ENCODE measurements around the gene RAB31. TPM values are rescaled to one million over a fixed set of nuclear protein-coding genes. Genes with fewer than 3 reads are reported as not detected.
A peak's percentile ranks its signal among the peaks of the same experiment; 100 is the strongest.

RAB31 gene
- total RNA-seq, 2 donors from 2014 or later, result 7.7 to 86.9 TPM

GRCh38 chr18:9802175-9803062, 94.3 kb downstream of the RAB31 start:
- no peak for DNase-seq (ENCODE audit: low spot score)
- Histone ChIP-seq H3K27me3 (replicated peaks; ENCODE audit: insufficient read depth) (no peaks in the 10 kb centered on the region), H3K36me3 (no peaks in the 10 kb centered on the region), H3K4me3 (no peak overlapping the region), H3K27ac (no peak overlapping the region), H3K4me1 (replicated peaks) (peaks cover 7% of the 10 kb centered on the region), H3K9me3 (no peaks in the 10 kb centered on the region)
- 92% methylated on average over 4 of the region's 4 CpGs for WGBS
- TF ChIP-seq POLR2A (IDR thresholded peaks at IDR 0.05) (no peak), POLR2AphosphoS5 (IDR thresholded peaks at IDR 0.05) (no peak)
- TF ChIP-seq, protein P1, sequence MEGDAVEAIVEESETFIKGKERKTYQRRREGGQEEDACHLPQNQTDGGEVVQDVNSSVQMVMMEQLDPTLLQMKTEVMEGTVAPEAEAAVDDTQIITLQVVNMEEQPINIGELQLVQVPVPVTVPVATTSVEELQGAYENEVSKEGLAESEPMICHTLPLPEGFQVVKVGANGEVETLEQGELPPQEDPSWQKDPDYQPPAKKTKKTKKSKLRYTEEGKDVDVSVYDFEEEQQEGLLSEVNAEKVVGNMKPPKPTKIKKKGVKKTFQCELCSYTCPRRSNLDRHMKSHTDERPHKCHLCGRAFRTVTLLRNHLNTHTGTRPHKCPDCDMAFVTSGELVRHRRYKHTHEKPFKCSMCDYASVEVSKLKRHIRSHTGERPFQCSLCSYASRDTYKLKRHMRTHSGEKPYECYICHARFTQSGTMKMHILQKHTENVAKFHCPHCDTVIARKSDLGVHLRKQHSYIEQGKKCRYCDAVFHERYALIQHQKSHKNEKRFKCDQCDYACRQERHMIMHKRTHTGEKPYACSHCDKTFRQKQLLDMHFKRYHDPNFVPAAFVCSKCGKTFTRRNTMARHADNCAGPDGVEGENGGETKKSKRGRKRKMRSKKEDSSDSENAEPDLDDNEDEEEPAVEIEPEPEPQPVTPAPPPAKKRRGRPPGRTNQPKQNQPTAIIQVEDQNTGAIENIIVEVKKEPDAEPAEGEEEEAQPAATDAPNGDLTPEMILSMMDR (IDR thresholded peaks at IDR 0.05), result no peak
- intact Hi-C loops (cut with DNase I), result loop anchor here (10.0 kb wide), 1 partner anchor 722 kb away; the partner anchor contains the start of gene NAPG

- no peak overlapping the region for H3K4me3 ChIP-seq
- WGBS, result 81% methylated on average over 6 of the region's 6 CpGs
- TF ChIP-seq, protein P1 (IDR thresholded peaks at IDR 0.05), result no peak
- no peak for TF ChIP-seq POLR2A (IDR thresholded peaks at IDR 0.05)
- TF ChIP-seq POLR2AphosphoS5 (IDR thresholded peaks at IDR 0.05), result no peak
- peaks cover 7% of the 10 kb centered on the region for H3K4me1 ChIP-seq (replicated peaks)
- H3K27me3 ChIP-seq (replicated peaks; ENCODE audit: insufficient read depth), result no peaks in the 10 kb centered on the region
- H3K36me3 ChIP-seq, result no peaks in the 10 kb centered on the region
- no peak for DNase-seq (ENCODE audit: low spot score)
- intact Hi-C loops (cut with DNase I), result loop anchor here (10.0 kb wide), 1 partner anchor 722 kb away; the partner anchor contains the start of gene NAPG
- peak overlapping the region in 1 of 2 donors; percentile 38 for H3K27ac ChIP-seq
- H3K9me3 ChIP-seq, result no peaks in the 10 kb centered on the region
Observed at GRCh38 chr18:9803063-9803697, 95.1 kb downstream of the RAB31 start.

GRCh38 chr18:9803698-9804516, 95.8 kb downstream of the RAB31 start:
- Histone ChIP-seq H3K27me3 (replicated peaks; ENCODE audit: insufficient read depth) (no peaks in the 10 kb centered on the region), H3K4me1 (replicated peaks) (peaks cover 12% of the 10 kb centered on the region), H3K4me3 (no peak overlapping the region), H3K27ac (peak overlapping the region; percentile 38 to 49), H3K36me3 (no peaks in the 10 kb centered on the region), H3K9me3 (no peaks in the 10 kb centered on the region)
- DNase-seq (ENCODE audit: low spot score), result peak; percentile 65
- TF ChIP-seq POLR2A (IDR thresholded peaks at IDR 0.05), result no peak
- peak; percentile 46 for TF ChIP-seq POLR2AphosphoS5 (IDR thresholded peaks at IDR 0.05)
- TF ChIP-seq, protein P1 (IDR thresholded peaks at IDR 0.05), result no peak
- intact Hi-C loops (cut with DNase I), result loop anchor here (10.0 kb wide), 1 partner anchor 721 kb away; the partner anchor contains the start of gene NAPG
- WGBS, result 35% methylated on average over 18 of the region's 19 CpGs

- intact Hi-C loops (cut with DNase I), result loop anchor here (5.0 to 10.0 kb wide), 2 partner anchors 53 to 720 kb away; partner anchors contain the start of gene NAPG
- peak; percentile 44 for DNase-seq (ENCODE audit: low spot score)
- Histone ChIP-seq H3K27me3 (replicated peaks; ENCODE audit: insufficient read depth) (no peaks in the 10 kb centered on the region), H3K9me3 (no peaks in the 10 kb centered on the region), H3K36me3 (no peaks in the 10 kb centered on the region), H3K27ac (peak overlapping the region; percentile 38 to 49), H3K4me1 (replicated peaks) (peaks cover 14% of the 10 kb centered on the region), H3K4me3 (no peak overlapping the region)
- TF ChIP-seq POLR2A (IDR thresholded peaks at IDR 0.05) (no peak), POLR2AphosphoS5 (IDR thresholded peaks at IDR 0.05) (peak; percentile 33)
- TF ChIP-seq, protein P1 (IDR thresholded peaks at IDR 0.05), result no peak
- 27% methylated on average over 5 of the region's 5 CpGs for WGBS
Observed at GRCh38 chr18:9804517-9805104, 96.5 kb downstream of the RAB31 start.
